Skeletal muscle tissue (tissue), 4 donors: ENCODE results near the gene TMEM253. TPM values are rescaled to one million over a fixed set of nuclear protein-coding genes. Genes with fewer than 3 reads are reported as not detected.

Experiments
- H3K27ac ChIP-seq: one replicate; pipeline ENCODE4 v1.7.0; 2013; ENCODE audit warnings: mild to moderate bottlenecking, low read depth, low read length, inconsistent platforms
- H3K27me3 ChIP-seq, 3 donors: one replicate each; pipeline ENCODE4 v1.7.0; 2013; ENCODE audit warnings: low read length in 3 of 3; ENCODE audit not compliant: control insufficient read depth in 3 of 3, insufficient read depth in 3 of 3
- H3K36me3 ChIP-seq, 3 donors: one replicate each; pipeline ENCODE4 v1.7.0; 2013; ENCODE audit warnings: low read length in 3 of 3; ENCODE audit not compliant: control insufficient read depth in 3 of 3, insufficient read depth in 3 of 3
- H3K4me1 ChIP-seq, 3 donors: one replicate each; pipeline ENCODE4 v1.7.0; 2013; ENCODE audit warnings: low read length in 3 of 3, mild to moderate bottlenecking in 3 of 3; ENCODE audit not compliant: control insufficient read depth in 3 of 3, insufficient read depth in 3 of 3
- H3K4me3 ChIP-seq, 3 donors: one replicate each; pipeline ENCODE4 v1.7.0; 2013; ENCODE audit warnings: low read length in 3 of 3
- H3K9ac ChIP-seq, 3 donors: one replicate each; pipeline ENCODE4 v1.7.0; 2013; ENCODE audit warnings: low read length in 3 of 3, mild to moderate bottlenecking in 3 of 3, moderate library complexity in 2 of 3, low read depth in 1 of 3
- H3K9me3 ChIP-seq, 3 donors: one replicate each; pipeline ENCODE4 v1.7.0; 2013; ENCODE audit warnings: low read length in 3 of 3; ENCODE audit not compliant: control insufficient read depth in 3 of 3
- total RNA-seq: library from RNA; depleted of rRNA; stranded (reverse); fragments of >200 nt; gene quantifications from one replicate; pipeline ENCODE4 v1.2.3, GENCODE V29; 2014
- donor health status: Osteomylitis.

The TMEM253 gene
- total RNA-seq, 1 donor from 2014 or later, result not detected

DNA sequence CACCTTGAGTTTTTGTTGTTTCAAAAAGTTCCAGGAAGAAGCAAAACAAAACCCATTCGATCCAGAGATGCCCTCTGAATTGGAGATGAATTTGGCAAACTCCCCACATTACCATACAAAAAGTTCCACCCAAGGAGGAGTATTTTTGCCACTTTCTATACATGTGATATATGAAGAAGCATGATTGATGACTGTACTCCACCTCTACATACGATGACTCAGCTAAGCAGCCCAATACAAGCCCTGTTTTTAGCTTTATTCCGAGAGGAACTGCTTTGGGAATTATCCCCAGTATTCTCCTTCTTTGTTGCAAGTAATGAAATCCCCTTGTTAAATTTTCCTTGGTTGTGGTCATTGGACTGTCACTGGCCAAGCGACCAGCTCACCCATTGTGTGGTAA, 11.4 kb downstream of the TMEM253 start:
- no peak overlapping the region for H3K27ac ChIP-seq
- H3K4me1 ChIP-seq, result peaks cover 0 to 6% (median under 1%) of the 10 kb centered on the region in 3 donors
- no peak overlapping the region for H3K9ac ChIP-seq
- no peaks in the 10 kb centered on the region for H3K9me3 ChIP-seq
- H3K27me3 ChIP-seq, result no peaks in the 10 kb centered on the region
- no peaks in the 10 kb centered on the region for H3K36me3 ChIP-seq
- no peak overlapping the region for H3K4me3 ChIP-seq

DNA sequence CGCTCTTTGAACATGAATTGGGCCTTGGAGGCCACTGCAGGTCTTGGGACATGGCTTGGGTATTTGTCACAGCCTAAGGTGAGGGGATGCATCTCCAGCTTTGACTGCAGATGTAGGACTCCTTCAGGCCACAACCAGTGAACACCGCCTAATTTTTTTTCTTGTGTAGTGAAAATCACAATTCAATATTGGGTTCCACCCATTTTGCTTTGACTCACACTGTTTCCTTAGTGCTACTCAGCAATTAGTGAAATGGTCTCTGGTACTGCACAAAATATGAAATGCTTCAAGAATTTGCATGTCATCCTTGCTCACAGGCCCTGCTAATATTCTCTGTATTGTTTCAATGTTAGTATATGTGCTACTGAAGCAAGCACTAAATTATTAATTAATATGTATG, 12.5 kb downstream of the TMEM253 start:
- Histone ChIP-seq H3K4me3 (no peak overlapping the region), H3K27ac (no peak overlapping the region), H3K9ac (no peak overlapping the region), H3K27me3 (no peaks in the 10 kb centered on the region), H3K9me3 (no peaks in the 10 kb centered on the region), H3K36me3 (no peaks in the 10 kb centered on the region), H3K4me1 (peaks cover 0 to 6% (median 0%) of the 10 kb centered on the region in 3 donors)

DNA sequence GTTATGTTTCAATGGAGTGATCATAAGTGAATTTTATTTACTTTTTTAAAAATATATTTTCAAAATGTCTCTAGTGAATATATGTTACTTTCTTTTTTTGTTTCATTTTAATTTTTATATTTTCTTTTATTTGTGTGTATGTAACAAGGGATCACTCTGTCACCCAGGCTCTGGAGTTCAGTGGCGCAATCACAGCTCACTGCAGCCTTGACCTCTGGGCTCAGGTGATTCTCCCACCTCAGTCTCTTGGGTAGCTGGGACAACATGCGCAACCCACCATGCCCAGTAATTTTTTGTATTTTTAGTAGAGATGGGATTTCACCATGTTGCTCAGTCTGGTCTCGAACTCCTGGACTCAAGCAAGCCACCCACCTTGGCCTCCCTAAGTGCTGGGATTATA, 18.1 kb downstream of the TMEM253 start:
- no peaks in the 10 kb centered on the region for H3K9me3 ChIP-seq
- H3K4me3 ChIP-seq, result no peak overlapping the region

DNA sequence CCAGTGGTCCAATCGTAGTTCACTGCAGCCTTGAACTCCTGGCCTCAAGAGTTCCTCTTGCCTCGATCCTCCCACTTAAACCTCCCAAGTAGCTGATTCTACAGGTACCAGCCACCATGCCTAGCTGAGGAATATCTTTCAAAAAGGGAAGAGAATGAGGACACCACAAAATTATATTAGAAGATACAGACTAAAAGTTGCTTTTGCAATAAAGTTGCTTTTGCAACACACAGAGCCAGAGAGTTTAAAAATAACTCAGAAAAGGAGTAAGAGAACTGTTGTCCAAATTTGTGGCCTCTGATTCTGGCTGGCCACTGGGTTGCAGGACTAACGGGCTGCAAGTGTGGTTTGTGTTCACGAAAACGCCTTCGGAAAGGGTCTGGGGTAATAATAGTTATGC, 19.8 kb downstream of the TMEM253 start:
- Histone ChIP-seq H3K27me3 (peaks cover 0 to 4% (median 0%) of the 10 kb centered on the region in 3 donors), H3K4me1 (no peaks in the 10 kb centered on the region), H3K9me3 (no peaks in the 10 kb centered on the region), H3K9ac (no peak overlapping the region), H3K4me3 (no peak overlapping the region), H3K36me3 (no peaks in the 10 kb centered on the region), H3K27ac (no peak overlapping the region)

More for the DNA sequence above, 18.1 kb downstream of the TMEM253 start:
- H3K9ac ChIP-seq, result no peak overlapping the region
- H3K27me3 ChIP-seq, result peaks cover 0 to 4% (median 0%) of the 10 kb centered on the region in 3 donors
- no peaks in the 10 kb centered on the region for H3K36me3 ChIP-seq
- H3K27ac ChIP-seq, result no peak overlapping the region
- no peaks in the 10 kb centered on the region for H3K4me1 ChIP-seq

DNA sequence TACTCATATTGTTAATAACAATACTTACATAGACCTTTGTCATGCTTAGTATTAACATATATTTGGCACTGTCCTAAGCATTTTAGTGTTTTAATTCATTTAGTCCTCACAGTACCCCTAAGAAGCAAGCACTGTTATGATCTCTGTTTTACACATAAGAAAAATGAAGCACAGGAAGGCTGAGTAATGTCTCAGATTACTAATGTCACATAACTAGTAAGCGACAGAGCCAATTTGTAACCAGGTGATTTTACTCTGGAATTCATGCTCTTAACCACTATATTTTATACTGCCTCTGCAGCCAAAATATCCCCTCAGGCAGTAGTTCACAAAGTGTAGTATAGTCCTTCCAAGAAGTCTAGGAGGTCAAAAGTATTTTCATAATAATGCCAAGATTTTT, 20.3 kb downstream of the TMEM253 start:
- H3K9ac ChIP-seq, result no peak overlapping the region
- no peaks in the 10 kb centered on the region for H3K9me3 ChIP-seq
- H3K27me3 ChIP-seq, result peaks cover 0 to 4% (median 0%) of the 10 kb centered on the region in 3 donors
- H3K4me1 ChIP-seq, result no peaks in the 10 kb centered on the region
- H3K27ac ChIP-seq, result no peak overlapping the region
- no peak overlapping the region for H3K4me3 ChIP-seq
- no peaks in the 10 kb centered on the region for H3K36me3 ChIP-seq

DNA sequence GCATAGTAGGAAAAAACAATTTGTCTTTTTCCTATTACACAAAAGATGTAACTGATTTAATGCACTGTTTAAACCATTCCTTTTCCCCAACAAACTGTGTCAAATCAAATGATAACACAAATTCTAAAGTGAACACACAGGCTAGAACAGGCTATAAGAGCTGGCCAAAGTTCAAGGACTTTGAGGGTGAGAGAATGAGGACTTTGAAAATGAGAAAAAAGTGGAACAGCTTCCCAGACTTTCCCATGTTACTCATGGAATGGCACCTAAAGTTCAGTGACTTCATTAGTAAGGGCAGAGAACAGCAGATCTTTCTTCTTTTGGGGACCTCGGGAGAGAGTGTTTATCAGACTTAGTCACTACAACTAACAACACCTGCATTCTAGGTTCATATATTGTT, 22.6 kb downstream of the TMEM253 start:
- Histone ChIP-seq H3K9ac (no peak overlapping the region), H3K27ac (no peak overlapping the region), H3K36me3 (no peaks in the 10 kb centered on the region), H3K9me3 (no peaks in the 10 kb centered on the region), H3K4me3 (no peak overlapping the region), H3K4me1 (no peaks in the 10 kb centered on the region), H3K27me3 (peaks cover 0 to 4% (median 0%) of the 10 kb centered on the region in 3 donors)

DNA sequence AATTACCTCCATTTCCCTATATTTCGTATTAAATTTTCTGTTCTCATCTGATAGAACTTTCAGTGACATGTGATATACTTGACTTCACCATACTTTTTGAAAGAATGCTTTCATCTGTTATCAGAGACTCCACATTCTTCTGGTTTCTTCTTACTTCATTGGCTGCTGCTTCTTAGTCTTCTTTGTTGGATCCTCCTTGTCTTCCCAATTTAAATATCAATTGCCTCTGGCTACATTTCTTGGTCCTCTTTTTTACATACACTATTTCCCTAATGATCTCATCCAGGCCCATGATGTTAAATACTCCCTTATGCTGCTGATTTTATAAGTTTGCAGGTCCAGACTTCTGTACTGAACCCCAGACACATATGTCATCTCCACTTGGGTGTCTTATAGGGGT, 33.0 kb downstream of the TMEM253 start:
- H3K36me3 ChIP-seq, result no peaks in the 10 kb centered on the region
- no peaks in the 10 kb centered on the region for H3K27me3 ChIP-seq
- H3K27ac ChIP-seq, result no peak overlapping the region
- no peak overlapping the region for H3K4me3 ChIP-seq
- H3K9ac ChIP-seq, result no peak overlapping the region
- no peaks in the 10 kb centered on the region for H3K9me3 ChIP-seq
- H3K4me1 ChIP-seq, result no peaks in the 10 kb centered on the region

DNA sequence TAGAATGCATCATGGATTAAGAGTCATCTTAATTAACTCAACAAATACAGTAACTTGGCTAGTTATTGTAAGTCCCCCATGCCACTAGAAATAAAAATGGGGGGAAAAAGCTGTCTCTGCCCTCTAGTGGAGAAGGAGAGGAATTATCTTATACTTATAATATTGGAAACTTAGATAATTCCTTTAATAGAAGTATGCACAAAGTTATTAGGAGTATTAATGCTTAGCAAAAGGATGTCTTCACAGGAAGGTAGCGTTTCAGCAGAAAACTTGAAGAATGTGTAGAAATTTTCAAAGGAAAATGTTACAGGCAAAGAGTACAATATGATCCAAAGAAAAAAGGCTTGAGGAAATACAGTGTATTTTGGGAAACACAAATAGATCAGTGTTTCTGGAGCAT, 35.2 kb downstream of the TMEM253 start:
- H3K27me3 ChIP-seq, result no peaks in the 10 kb centered on the region
- no peaks in the 10 kb centered on the region for H3K9me3 ChIP-seq
- no peak overlapping the region for H3K4me3 ChIP-seq
- H3K9ac ChIP-seq, result no peak overlapping the region
- no peaks in the 10 kb centered on the region for H3K4me1 ChIP-seq
- no peaks in the 10 kb centered on the region for H3K36me3 ChIP-seq
- H3K27ac ChIP-seq, result no peak overlapping the region

DNA sequence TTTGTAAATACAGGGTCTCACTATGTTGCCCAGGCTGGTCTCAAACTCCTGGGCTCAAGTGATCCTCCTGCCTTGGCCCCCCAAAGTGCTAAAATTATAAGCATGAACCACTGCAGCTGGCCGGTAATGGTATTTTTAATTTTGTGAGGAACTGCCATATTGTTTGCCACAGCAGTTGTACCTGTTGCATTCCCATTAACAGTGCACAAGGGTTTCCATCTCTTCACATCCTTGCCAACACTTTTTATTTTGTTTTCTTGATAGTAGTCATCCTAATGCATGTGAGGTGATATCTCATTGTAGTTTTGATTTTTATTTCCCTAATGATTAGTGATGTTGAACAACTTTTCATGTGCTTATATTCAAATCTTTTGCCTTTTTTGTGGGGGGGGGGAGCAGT, 41.5 kb downstream of the TMEM253 start:
- Histone ChIP-seq H3K4me3 (no peak overlapping the region), H3K4me1 (no peaks in the 10 kb centered on the region), H3K36me3 (no peaks in the 10 kb centered on the region), H3K27me3 (no peaks in the 10 kb centered on the region), H3K27ac (no peak overlapping the region), H3K9ac (no peak overlapping the region), H3K9me3 (peaks cover 0 to 2% (median 0%) of the 10 kb centered on the region in 3 donors)

DNA sequence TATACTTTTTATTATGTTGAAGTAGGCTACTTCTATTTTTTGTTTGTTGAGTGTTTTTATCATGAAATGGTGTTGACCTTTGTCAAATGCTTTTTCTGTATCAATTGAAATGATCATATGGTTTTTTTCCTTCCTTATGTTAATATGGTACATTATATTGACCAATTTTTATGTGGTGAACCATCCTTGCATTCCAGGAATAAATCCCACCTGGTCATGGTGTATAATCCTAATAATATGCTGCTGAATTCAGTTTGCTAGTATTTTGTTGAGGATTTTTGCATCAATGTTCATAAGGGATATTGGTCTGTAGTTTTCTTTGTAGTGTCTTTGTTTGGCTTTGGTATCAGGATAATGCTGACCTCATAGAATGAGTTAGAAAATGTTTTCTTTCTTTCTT, 44.6 kb downstream of the TMEM253 start:
- peaks cover 0 to 2% (median 0%) of the 10 kb centered on the region in 3 donors for H3K9me3 ChIP-seq
- no peak overlapping the region for H3K4me3 ChIP-seq
- no peaks in the 10 kb centered on the region for H3K27me3 ChIP-seq
- no peak overlapping the region for H3K9ac ChIP-seq
- H3K4me1 ChIP-seq, result no peaks in the 10 kb centered on the region
- no peaks in the 10 kb centered on the region for H3K36me3 ChIP-seq
- no peak overlapping the region for H3K27ac ChIP-seq
